HG03575 (cell line): ENCODE data around the gene ABCD1.
"Not testable (repeated sequence)": the region's sequence is repeated elsewhere in the genome, so short reads cannot be mapped to it uniquely, and the experiment has no call there.

Source experiments
- ATAC-seq: cut with Tn5 transposase; IDR thresholded peaks from one replicate; pipeline ENCODE4 v1.9.1; 2021; ENCODE audit not compliant: unreplicated experiment, insufficient number of reproducible peaks, low FRiP score; ENCODE audit errors: extremely low read depth

The ABCD1 gene

DNA sequence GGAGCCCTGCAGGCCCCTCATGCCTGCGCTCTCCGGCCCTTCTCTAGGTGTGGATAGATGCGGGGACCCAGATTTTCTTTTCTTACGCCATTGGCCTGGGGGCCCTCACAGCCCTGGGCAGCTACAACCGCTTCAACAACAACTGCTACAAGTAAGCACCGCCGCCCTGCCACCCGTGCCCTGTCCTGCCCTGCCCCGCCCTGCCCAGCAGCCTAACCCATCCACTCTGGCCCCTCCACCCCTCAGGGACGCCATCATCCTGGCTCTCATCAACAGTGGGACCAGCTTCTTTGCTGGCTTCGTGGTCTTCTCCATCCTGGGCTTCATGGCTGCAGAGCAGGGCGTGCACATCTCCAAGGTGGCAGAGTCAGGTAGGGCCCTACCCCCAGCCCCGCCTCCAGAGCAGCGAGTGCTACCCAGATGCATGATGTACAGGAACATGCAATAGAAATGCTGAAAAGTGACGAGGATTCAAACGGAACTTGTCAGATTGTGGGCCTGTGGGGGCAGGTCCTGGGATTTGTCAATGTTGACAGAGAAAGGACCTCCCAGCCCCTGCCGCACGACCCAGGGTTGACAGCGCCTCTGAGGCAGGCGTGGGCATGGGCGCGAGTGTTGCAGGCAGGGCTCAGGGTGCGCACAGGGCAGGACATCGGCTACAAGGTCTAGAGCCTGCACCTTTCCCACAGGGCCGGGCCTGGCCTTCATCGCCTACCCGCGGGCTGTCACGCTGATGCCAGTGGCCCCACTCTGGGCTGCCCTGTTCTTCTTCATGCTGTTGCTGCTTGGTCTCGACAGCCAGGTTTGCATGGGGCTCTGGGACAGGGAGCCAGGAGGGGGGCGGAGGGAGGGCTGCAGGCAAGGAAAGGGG, 31.2 kb upstream of the ABCD1 start:
- ATAC-seq, result no peak

DNA sequence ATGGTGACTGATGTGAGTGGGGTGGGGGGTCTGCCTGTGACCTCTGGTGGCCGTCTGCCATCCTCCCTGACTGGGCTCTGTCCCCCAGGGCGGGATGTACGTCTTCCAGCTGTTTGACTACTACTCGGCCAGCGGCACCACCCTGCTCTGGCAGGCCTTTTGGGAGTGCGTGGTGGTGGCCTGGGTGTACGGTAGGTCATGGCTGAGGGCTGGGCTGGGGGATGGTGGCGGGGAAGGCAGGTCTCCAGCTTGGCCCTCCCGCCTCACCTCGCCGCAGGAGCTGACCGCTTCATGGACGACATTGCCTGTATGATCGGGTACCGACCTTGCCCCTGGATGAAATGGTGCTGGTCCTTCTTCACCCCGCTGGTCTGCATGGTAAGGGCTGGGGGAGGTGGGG, 30.4 kb upstream of the ABCD1 start:
- ATAC-seq, result not testable (repeated sequence)

DNA sequence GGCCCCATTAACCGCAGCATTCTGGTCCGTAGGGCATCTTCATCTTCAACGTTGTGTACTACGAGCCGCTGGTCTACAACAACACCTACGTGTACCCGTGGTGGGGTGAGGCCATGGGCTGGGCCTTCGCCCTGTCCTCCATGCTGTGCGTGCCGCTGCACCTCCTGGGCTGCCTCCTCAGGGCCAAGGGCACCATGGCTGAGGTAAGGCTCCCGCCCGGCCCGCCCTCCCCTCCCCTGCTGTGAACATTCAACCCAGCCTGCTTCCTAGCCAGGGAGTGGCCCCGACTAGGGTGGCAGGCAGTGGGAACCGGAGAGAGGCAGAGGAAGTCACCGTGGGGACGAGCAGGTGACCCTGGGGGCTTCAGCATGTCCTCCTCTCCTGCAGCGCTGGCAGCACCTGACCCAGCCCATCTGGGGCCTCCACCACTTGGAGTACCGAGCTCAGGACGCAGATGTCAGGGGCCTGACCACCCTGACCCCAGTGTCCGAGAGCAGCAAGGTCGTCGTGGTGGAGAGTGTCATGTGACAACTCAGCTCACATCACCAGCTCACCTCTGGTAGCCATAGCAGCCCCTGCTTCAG, 29.9 kb upstream of the ABCD1 start:
- ATAC-seq, result no peak

DNA sequence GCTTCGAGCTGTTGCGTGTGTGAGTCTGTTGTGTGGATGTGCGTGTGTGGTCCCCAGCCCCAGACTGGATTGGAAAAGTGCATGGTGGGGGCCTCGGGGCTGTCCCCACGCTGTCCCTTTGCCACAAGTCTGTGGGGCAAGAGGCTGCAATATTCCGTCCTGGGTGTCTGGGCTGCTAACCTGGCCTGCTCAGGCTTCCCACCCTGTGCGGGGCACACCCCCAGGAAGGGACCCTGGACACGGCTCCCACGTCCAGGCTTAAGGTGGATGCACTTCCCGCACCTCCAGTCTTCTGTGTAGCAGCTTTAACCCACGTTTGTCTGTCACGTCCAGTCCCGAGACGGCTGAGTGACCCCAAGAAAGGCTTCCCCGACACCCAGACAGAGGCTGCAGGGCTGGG, 28.6 kb upstream of the ABCD1 start:
- no peak for ATAC-seq

DNA sequence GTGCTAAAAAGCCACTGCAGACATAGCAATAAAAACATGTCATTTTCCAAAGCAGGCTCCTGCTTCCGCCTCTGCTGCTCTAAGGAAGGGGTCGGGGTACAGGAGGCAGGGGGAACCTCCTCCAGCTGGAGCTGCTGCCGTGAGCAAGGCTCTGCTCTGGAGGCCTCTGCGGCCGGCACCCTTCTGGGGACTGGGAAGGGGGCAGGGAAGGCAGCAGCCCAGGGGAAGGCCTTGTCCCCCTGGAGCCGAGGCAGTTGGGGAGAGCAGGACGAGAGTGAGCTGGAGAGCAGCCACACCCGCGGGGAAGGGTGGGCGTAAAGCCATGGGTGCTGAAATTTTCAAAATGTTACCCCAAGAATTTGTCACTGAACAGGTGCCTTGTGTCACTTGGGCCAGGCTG, 28.1 kb upstream of the ABCD1 start:
- not testable (repeated sequence) for ATAC-seq

DNA sequence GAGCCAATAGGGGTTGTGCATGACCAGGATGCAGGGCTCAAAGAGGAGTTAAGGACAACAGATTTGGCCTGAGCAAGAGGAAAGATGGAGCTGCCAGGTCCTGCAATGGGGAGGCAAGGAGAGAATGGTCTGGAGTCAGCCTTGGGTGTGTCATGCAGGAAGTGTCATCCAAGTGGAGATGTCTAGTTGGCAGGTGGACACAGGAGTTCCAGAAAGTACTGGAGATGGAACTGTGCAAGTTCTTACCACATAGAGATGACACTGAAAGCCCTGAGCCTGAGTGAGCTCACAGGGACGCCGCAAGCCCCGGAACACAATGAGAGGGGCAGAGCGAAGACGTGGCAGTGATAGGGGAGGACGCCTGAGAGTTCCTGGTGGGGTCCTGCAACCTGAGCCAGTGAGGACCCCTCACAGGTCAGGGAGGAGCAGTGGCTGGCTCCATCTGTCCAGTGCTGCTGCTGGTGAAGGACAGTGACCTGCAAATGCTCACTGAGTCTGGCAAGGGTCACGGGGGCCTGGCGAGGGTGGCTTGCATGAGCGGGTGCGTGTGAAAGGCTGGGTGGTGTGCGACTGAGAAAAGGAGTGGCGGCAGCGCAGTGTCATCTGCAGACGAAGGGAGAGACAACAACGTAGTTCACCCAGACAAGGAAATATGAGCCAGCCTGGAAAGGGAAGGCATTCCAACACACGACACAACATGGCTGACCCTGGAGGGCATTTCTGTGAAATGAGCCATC, 27.5 kb upstream of the ABCD1 start:
- ATAC-seq, result not testable (repeated sequence)

DNA sequence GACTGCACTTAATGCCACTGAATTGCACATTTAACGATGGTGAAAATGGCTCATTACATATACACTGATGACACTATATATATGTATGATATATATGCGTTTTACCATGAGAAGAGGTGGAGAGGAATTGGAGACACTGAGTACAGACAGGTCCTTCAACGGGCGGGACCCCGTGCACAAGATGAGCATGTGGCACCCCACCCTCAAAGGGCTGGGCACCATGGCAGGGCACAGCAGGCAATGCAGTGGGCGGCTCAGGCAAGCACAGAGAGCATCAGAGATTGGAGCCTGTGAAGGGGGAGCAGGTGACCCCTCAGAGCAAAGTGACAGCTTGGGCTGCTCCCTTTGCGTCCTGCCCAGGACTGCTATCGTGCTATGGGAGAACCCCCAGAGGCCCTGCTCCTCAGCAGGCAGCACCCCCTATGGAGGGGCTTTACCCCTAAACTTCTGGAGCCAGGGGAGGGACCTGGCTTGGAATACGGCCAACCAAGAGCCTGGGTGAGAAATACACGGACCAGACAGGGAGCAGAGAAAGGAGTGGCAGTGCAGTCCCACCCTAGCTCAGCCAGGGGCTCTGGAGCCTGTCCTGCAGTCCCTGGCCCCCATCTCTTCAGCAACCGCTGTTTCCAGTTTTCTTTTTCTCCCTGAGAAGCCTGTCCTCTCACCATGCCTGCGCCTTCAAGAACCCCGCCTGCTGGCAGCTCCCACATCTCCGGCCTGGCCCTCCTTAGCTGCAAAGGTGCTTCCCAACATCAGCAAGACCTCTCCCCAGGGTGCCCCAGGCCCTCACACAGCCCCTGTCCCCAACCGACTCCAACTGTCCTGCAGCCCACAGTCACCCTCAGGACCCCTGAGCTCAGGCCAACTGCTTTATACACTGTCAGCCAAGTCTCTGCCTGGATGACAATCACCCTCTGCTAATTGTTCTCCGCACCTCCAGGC, 26.5 kb upstream of the ABCD1 start:
- ATAC-seq, result no peak

DNA sequence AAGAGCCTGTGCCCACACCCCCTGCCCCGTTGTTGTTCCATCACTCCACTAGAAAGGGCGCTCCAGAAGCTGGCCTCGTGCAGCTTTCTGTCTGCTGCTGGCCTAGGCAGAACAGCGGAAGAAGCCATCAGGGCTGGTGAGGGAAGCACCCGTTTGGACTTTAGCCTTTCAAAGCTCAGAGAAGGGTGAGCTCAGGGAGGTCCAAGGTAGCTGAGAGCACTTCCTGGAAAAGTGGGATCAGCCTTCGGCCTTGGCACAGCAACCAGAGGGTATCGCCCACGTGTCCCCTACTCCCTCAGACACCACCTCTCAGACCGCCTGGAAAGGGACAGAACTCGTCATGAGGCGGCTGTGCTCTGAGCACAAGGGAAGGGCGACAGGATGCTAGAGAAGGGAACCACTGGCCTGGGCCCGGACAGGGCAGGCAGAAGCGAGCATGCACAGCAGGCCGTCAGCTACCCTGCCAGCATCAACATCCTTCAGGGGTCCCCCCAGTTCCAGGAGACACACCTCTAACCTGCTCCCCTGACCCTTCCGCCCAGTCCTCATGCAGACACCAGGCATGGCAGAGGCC, 25.4 kb upstream of the ABCD1 start:
- ATAC-seq, result not testable (repeated sequence)

DNA sequence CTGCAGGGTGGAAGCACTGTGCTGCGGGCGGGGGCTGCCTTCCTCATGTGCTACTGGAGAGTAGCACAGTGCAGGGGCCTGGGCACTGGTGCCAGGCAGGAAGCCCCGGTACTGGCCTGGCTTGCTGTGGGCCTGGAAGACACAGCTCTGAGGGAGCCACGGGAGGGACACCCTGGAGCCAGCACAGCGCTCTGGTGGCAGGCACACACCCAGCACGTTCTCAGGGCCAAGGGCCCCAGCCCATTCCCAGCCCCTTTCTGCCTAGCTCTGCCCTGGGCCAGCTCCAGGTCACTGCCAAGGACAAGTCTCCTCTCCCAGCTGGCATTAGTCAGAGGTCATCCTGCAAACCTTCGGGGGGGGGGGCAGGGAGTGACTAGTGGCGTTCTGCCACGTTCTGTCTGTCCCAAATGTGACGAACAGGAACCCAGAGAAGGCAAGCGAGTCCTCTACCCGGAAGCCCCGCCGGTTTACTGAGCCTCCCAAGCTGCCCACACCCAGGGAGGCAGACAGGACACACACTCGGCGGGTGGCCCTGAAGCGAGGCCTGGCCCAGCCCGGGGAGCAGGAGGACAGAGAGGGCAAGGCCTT, 24.8 kb upstream of the ABCD1 start:
- not testable (repeated sequence) for ATAC-seq

DNA sequence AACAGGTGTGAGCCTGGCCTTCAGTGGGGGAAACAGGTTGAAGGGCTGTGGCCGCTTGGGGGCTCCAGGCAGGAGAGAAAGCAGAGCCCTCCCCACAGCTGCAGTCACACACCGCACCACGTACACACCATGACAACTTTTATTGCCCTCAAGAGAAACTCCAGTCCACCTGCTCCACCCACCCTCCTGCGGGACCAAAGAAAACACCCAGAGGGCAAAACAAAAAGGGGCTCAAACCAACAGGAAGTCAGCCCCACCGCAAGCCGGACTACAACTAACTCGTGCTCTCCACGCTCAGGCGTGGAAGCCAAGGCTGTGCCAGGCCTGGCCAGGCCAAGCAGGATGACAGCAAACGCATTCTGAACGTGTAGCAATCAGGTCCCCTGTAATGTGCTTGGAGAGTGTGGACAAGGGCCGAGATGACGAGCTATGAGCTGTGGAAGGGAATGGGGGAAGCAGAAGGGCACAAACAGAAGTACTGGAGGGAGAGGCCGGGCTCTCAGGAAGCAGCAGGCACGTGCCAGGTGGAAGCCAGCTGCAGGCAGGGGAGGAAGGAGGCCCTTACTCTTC, 24.2 kb upstream of the ABCD1 start:
- ATAC-seq, result no peak

DNA sequence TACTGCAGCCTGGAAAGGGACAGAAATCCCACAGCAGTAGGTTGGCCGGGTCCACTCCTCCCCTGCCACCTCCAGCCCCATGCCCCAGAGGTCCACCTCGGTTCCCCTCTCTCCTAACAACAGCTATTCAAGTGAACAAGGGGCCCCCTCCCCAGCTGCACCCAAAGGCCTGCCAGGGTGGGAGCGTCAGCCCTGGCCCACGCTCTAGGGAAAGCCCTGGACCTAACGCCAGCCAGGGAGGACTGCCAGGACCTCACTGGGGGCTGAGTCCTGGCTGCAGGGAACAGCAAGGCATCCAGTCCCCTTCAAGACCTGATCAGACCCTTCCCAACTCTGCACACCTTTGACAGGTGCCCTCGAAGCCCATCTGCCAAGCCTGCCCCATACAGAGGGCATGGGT, 23.7 kb upstream of the ABCD1 start:
- no peak for ATAC-seq

DNA sequence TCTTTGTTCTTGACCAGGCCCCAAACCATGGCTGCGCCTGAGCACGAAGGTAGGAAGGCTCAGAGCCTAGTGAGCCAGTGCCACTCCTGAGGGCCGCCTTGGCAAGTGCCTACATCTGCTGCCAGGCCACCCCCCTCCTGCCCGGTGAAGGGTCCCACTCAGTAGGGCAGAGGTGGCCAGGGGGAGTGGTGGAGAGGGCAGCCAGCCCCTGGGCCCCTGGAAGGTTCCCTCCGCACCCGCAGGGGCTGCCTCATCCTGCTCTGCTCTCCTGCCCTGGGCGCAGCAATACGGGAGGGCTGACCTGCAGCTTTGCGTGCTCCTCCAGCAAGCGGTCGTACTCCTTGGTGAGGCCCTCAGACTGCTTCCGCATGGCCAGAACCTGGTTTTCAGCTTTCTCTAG, 22.9 kb upstream of the ABCD1 start:
- no peak for ATAC-seq

DNA sequence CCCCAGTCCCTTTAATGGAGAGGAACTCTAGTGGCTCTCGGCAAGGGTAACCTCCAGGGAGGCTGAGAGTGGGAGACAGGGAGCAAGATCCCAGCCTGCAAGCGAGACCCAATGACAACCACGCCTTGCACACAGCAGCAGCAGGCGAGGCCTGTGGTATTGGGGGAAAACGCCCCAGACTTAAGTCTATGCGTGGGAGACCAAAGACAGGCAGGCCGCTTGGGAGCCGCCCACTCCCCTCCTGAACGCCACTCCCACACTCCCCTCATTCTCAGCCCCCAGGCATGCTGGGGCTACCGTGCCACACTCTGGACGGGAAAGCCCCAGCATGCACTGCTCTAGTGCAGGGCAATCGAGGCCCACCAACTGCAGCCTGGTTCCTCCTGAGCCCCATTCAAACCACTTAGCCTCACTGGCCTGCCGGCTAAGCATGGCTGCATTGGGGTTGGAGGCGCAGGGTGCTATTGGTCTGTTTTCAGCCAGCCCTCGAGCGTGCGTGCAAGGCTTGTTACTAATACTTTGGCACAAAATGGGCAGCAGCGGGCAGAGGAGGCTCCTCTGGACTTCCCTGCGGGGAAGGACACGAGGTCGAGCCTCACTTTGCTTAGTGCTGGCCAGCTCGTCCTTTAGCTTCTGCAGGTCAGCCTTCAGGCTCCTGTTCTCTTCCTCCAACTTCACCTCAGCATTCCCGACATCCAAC, 22.2 kb upstream of the ABCD1 start:
- ATAC-seq, result no peak

DNA sequence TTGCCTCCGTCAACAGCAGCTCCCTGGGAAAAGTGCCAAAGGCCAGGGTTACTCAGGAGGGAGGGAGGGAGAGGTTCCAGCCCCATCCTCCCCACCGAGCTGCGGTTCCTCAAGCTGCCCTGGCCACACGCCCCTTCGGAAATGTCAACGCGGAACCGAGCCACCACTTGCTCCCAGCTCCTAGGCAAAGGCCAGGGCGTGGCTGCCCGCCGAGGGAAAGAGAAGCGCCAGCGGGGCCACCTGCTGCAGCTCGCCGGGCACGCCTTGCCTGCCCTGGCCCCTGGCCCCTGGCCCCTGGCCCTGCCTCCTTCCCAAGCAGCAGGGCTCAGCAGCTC, 21.7 kb upstream of the ABCD1 start:
- no peak for ATAC-seq

DNA sequence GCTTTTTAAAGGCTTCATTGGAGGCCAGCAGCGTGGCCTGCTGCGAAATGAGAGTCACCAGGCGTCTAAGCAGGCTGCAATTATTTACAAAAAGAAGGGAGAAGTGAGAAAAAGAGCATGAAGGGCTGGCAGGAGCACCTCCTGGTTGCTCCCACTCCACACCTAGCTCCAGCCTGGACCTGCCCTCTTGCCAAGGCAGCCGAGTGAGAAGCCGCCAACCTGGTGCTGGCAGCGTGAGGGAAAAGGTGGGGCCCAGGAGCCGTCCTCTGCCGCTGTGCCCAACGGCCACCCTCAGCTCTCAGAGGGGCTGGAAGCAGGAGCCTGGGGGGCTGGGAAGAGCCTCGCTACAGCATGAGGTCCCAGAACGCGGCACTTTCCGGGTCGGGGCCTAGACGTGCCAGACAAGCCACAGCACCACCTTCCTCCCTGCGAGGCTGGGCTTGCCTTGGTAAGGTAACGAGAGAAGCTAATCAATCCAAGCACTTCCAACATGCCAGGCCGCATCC, 20.6 kb upstream of the ABCD1 start:
- ATAC-seq, result no peak

DNA sequence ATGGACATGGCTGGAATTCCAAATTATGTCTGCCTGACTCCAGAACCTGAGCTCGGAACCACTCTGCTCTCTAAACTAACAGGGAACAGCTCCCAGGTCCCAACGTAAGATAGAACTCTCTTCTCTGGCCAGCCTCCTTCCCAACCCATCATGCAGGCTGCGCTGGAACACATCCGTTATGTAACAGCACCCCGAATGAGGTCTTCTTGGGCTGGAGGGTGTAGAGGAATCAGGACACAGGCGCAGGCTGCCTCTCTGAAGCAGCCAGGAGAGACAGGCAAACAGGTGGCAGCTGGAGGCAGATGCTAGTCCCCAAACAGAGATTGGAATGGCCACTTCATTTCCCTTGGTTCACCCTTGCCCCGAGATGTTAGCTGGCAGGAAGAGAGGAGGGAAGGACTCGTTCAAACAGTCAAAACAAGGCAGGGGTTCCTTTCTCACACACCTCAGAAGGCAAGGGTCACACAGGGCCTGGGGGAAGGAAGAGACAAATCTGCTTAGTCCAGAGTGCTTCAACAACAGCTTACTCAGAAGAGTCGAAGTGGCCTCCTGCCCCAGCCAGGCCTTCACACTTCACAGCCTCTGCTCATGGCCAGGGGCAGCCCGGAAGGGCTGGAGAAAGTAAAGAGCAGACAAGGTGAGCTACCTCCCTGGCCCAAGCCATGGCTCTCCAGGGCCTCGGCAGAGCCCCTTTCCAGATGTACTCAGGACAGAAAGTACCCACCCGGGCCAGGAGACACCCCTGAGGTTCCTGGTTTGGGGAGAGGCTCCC, 19.8 kb upstream of the ABCD1 start:
- not testable (repeated sequence) for ATAC-seq
